Vagina (tissue), 2 donors: Measurements from ENCODE around the gene TELO2. TPM values are rescaled to one million over a fixed set of nuclear protein-coding genes. Genes with fewer than 3 reads are reported as not detected.
"Not testable (repeated sequence)": the region's sequence is repeated elsewhere in the genome, so short reads cannot be mapped to it uniquely, and the experiment has no call there.

ENCODE experiments used
- DNase-seq, 2 donors: peaks; one replicate each; pipeline ENCODE4 v3.0.0-alpha.2; 2017; ENCODE audit errors: extremely low spot score in 2 of 2
- H3K27ac ChIP-seq: fragments of 200-600 bp; sonication (generic); one replicate; pipeline ENCODE4 v1.5.1; 2019
- H3K27me3 ChIP-seq: fragments of 200-600 bp; sonication (generic); one replicate; pipeline ENCODE4 v1.5.1; 2019
- H3K36me3 ChIP-seq, 2 donors: fragments of 200-600 bp; sonication (generic); one replicate each; pipeline ENCODE4 v1.5.1; 2017 to 2019
- H3K4me1 ChIP-seq: fragments of 200-600 bp; sonication (generic); one replicate; pipeline ENCODE4 v1.5.1; 2019
- H3K4me3 ChIP-seq, 2 donors: fragments of 200-600 bp; sonication (generic); 1 replicate in 1 of 2; 2 replicates in 1 of 2; pipeline ENCODE4 v1.5.1; 2016 to 2019
- H3K9me3 ChIP-seq: fragments of 200-600 bp; sonication (generic); one replicate; pipeline ENCODE4 v1.5.1; 2019
- CTCF ChIP-seq, 3 experiments: fragments of 450-650 bp in 2 of 3; fragments of 200-600 bp in 1 of 3; sonication (generic) in 1 of 3; IDR thresholded peaks; one replicate each; pipeline ENCODE4 v1.5.1; 2017 to 2019; ENCODE audit warnings: antibody characterized with exemption in 3 of 3, mild to moderate bottlenecking in 2 of 3, moderate library complexity in 2 of 3
- POLR2A ChIP-seq, 2 donors: fragments of 450-650 bp; IDR thresholded peaks; one replicate each; pipeline ENCODE4 v1.6.1; 2017; ENCODE audit warnings: antibody characterized with exemption in 2 of 2, mild to moderate bottlenecking in 2 of 2, moderate library complexity in 2 of 2
- POLR2AphosphoS5 ChIP-seq, 2 donors: sonication (generic); formaldehyde crosslinking; IDR thresholded peaks; one replicate each; pipeline ENCODE4 v1.9.0; 2017; ENCODE audit warnings: antibody characterized with exemption in 2 of 2, mild to moderate bottlenecking in 2 of 2, low read depth in 1 of 2; ENCODE audit not compliant: insufficient read depth in 1 of 2
- intact Hi-C: fragments of 100-400 bp; cut with DNase I; formaldehyde crosslinking; loops from one replicate; pipeline ENCODE4 v1.15.1; 2023
- total RNA-seq: library from RNA; depleted of rRNA; stranded (reverse); fragments of >200 nt; gene quantifications from one replicate; pipeline ENCODE4 v1.2.3, GENCODE V29; 2016

TELO2 gene
- total RNA-seq, 1 donor from 2014 or later = 23.8 TPM

DNA sequence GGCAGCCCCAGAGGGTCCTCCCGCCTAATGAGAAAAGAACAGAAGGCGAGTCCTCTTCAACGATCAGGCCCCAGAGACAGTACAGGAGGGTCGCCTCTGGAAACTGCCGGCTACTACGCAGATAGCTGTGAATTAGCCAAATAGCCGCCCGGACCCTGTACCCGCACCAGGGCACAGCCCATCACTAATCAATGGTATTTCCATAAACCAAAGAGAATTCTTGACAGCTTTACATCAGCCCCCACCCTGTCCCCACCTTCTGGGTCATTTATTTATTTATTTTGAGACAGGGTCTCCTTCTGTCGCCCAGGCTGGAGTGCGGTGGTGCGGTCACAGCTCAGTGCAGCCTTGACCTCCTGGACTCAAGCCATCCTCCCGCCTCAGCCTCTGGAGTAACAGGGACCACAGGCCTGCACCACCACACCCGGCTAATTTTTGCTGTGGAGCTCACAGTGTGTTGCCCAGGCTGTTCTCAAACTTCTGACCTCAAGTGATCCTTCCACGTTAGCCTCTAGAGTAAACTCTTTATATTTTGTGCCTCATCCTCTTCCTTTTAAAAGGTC lies 17.5 kb upstream of the TELO2 start:
- Histone ChIP-seq H3K4me1 (peaks cover 33% of the 10 kb centered on the region), H3K4me3 (peak overlapping the region; percentile 89 to 91), H3K27me3 (no peaks in the 10 kb centered on the region), H3K9me3 (no peaks in the 10 kb centered on the region), H3K27ac (peak overlapping the region; percentile 93), H3K36me3 (no peaks in the 10 kb centered on the region)
- TF ChIP-seq CTCF (IDR thresholded peaks at IDR 0.05) = no peak
- TF ChIP-seq POLR2AphosphoS5 (IDR thresholded peaks at IDR 0.05; ENCODE audit: insufficient read depth in 1 of 2, low read depth in 1 of 2) = no peak
- TF ChIP-seq POLR2A (IDR thresholded peaks at IDR 0.05) = no peak
- intact Hi-C loops = no loop called here
- no peak for DNase-seq

GRCh38 chr16:1477033-1477432 lies 16.1 kb upstream of the TELO2 start:
- H3K4me1 ChIP-seq = peaks cover 20% of the 10 kb centered on the region
- H3K4me3 ChIP-seq = no peak overlapping the region
- H3K36me3 ChIP-seq = no peaks in the 10 kb centered on the region
- H3K27me3 ChIP-seq = no peaks in the 10 kb centered on the region
- intact Hi-C loops = no loop called here
- no peak for DNase-seq
- TF ChIP-seq POLR2A (IDR thresholded peaks at IDR 0.05) = no peak
- no peak for TF ChIP-seq POLR2AphosphoS5 (IDR thresholded peaks at IDR 0.05; ENCODE audit: insufficient read depth in 1 of 2, low read depth in 1 of 2)
- no peak for TF ChIP-seq CTCF (IDR thresholded peaks at IDR 0.05)
- H3K9me3 ChIP-seq = no peaks in the 10 kb centered on the region
- H3K27ac ChIP-seq = no peak overlapping the region

DNA sequence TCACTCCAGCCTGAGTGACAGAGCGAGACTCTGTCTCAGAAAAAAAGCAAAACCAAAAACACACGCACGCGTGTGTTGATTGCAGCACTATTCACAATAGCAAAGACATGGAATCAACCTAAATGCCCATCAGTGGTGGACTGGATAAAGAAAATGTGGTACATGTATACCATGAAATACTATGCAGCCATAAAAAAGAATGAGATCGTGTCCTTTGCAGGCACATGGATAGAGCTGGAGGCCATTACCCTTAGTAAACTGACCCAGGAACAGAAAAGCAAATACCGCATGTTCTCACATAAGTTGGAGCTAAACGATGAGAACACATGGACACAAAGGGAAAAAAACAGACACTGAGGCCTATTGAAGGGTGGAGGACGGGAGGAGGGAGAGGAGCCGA lies 14.2 kb upstream of the TELO2 start:
- DNase-seq, H3K27ac ChIP-seq, intact Hi-C loops, H3K27me3 ChIP-seq, H3K4me3 ChIP-seq, H3K9me3 ChIP-seq, H3K36me3 ChIP-seq: not testable (repeated sequence)
- H3K4me1 ChIP-seq = peaks cover 12% of the 10 kb centered on the region

- H3K4me3 ChIP-seq = no peak overlapping the region
- H3K4me1 ChIP-seq = no peaks in the 10 kb centered on the region
- DNase-seq = no peak
- H3K27ac ChIP-seq = no peak overlapping the region
- no peaks in the 10 kb centered on the region for H3K36me3 ChIP-seq
- intact Hi-C loops = no loop called here
- no peaks in the 10 kb centered on the region for H3K9me3 ChIP-seq
- no peaks in the 10 kb centered on the region for H3K27me3 ChIP-seq
- no peak for TF ChIP-seq POLR2A (IDR thresholded peaks at IDR 0.05)
- TF ChIP-seq POLR2AphosphoS5 (IDR thresholded peaks at IDR 0.05; ENCODE audit: insufficient read depth in 1 of 2, low read depth in 1 of 2) = no peak
- TF ChIP-seq CTCF (IDR thresholded peaks at IDR 0.05) = no peak
Measured at GRCh38 chr16:1481906-1482835, 11.0 kb upstream of the TELO2 start.

DNA sequence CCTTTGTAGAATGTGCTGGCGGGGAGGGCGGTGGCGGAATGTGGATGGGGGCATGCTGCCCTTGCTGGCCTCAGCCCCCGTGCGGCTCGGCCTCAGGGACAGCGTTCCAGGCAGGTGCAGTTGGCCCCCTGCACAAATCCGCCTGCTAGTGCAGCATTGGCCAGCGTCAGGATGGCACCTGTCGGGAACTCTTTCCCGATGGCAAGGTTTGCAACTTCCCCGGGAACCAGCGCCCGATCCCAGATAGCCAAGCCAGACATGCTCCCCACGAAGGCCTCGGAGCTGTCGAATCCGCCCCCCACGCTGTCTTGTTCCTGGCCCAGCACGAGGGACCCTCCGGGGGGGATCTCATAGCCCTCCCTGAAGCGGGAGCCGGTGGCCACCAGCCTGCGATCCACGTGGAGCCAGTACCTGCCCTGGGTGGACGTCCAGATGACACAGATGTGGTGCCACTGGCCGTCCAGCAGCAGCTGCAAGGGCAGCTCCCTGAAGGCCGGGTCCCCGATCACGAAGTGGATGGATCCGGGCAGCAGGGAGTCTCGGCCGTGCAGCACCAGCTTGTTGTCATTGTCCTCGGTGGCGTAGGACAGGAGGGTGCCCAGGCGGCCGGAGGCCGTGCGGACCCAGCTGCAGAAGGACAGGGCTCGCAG lies 7.2 kb upstream of the TELO2 start:
- intact Hi-C loops = no loop called here
- Histone ChIP-seq H3K27me3 (no peaks in the 10 kb centered on the region), H3K9me3 (no peaks in the 10 kb centered on the region), H3K4me3 (no peak overlapping the region), H3K4me1 (no peaks in the 10 kb centered on the region), H3K27ac (no peak overlapping the region), H3K36me3 (no peaks in the 10 kb centered on the region)
- DNase-seq = no peak
- no peak for TF ChIP-seq POLR2A (IDR thresholded peaks at IDR 0.05)
- TF ChIP-seq POLR2AphosphoS5 (IDR thresholded peaks at IDR 0.05; ENCODE audit: insufficient read depth in 1 of 2, low read depth in 1 of 2) = no peak
- no peak for TF ChIP-seq CTCF (IDR thresholded peaks at IDR 0.05)
